C4-2B (cell line): ENCODE measurements around the gene HS3ST5.

Experiments
- CTCF ChIP-seq: fragments of 450-650 bp; conservative IDR thresholded peaks from 2 replicates; pipeline ENCODE4 v1.5.1; 2017; ENCODE audit warnings: mild to moderate bottlenecking
- ZFX ChIP-seq: fragments of 450-650 bp; IDR thresholded peaks from 2 replicates; pipeline ENCODE4 v1.6.1; 2017

DNA sequence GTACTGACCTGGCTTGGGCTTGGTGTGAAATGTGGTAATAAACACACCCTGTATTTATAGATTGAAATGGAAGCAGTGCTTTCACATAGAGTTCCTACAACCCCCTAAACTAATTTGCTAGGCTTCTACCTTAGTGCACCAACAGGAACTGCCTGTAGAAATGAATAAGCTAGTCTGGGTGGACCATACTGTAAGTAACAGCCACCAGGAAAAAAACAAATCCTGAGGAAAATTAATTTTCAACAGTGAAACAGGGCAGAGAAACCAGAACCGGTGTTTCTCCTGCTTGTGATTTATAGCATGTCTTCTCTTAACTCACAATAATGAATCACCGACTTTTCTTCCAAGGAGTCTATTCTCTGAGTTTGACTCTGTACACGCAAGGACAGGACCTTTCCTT is 187.1 kb downstream of the HS3ST5 start:
- no peak for TF ChIP-seq CTCF
- no peak for TF ChIP-seq ZFX
